ENCODE results near the gene ACTL7B.

DNA sequence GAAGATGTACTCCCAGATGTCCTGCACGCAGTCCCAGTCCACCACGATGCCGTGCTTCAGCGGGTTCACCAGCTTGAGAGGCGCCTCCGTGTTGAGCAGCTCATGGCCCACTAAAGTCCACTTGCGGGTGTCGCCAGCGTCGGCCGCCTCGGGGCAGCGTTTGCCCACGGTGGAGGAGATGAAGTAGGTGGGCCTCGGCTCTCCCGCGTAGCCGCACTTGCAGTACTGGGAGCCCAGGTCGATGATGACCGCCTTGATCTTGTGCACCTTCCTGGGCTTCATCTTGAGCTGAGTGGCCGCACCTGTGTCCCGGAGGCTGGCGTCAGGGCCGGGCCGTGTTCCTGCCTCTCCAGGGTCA lies 278 bp downstream of the ACTL7B start:
- TF ChIP-seq, protein P1, sequence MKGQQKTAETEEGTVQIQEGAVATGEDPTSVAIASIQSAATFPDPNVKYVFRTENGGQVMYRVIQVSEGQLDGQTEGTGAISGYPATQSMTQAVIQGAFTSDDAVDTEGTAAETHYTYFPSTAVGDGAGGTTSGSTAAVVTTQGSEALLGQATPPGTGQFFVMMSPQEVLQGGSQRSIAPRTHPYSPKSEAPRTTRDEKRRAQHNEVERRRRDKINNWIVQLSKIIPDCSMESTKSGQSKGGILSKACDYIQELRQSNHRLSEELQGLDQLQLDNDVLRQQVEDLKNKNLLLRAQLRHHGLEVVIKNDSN (CRISPR knock-in tag; IDR thresholded peaks at IDR 0.05) = no peak
- TF ChIP-seq, protein P2, sequence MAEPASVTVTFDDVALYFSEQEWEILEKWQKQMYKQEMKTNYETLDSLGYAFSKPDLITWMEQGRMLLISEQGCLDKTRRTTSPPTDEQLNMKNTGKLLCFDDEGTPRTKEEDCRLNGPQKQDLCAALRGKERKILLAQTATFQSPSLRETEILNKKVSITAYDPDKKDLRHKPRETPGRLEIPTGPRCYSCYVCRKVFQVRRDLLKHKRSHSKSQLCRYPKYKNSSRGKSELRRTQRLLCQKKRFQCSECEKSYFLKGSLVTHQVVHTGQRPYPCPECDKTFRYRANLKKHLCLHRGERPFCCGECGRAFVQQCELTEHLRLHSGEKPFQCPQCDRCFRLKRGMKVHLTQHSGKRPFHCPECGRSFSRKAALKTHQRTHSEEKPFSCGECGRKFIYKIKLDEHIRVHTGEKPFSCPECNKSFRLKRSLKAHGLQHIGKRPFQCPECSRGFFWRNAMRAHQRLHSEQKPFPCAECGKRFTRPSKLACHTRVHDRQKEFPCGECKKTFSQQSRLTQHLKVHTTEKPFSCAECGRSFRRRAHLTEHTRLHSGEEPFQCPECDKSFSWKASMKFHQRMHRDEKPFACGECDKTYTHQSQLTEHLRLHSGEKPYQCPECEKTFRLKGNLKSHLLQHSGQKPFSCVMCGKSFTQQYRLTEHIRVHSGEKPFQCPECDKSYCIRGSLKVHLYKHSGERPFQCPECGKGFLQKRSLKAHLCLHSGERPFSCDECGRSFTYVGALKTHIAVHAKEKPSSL (CRISPR knock-in tag; conservative IDR thresholded peaks at IDR 0.05) = no peak
- TF ChIP-seq, protein P3, sequence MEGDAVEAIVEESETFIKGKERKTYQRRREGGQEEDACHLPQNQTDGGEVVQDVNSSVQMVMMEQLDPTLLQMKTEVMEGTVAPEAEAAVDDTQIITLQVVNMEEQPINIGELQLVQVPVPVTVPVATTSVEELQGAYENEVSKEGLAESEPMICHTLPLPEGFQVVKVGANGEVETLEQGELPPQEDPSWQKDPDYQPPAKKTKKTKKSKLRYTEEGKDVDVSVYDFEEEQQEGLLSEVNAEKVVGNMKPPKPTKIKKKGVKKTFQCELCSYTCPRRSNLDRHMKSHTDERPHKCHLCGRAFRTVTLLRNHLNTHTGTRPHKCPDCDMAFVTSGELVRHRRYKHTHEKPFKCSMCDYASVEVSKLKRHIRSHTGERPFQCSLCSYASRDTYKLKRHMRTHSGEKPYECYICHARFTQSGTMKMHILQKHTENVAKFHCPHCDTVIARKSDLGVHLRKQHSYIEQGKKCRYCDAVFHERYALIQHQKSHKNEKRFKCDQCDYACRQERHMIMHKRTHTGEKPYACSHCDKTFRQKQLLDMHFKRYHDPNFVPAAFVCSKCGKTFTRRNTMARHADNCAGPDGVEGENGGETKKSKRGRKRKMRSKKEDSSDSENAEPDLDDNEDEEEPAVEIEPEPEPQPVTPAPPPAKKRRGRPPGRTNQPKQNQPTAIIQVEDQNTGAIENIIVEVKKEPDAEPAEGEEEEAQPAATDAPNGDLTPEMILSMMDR (IDR thresholded peaks at IDR 0.05) = no peak
- TF ChIP-seq ESRRA (CRISPR knock-in tag; IDR thresholded peaks at IDR 0.05; ENCODE audit: borderline replicate concordance) (no peak), SP1 (CRISPR knock-in tag; conservative IDR thresholded peaks at IDR 0.05) (no peak), NR2C2 (CRISPR knock-in tag; IDR thresholded peaks at IDR 0.05) (no peak), TEAD1 (CRISPR knock-in tag; IDR thresholded peaks at IDR 0.05) (no peak), TCF7 (CRISPR knock-in tag; IDR thresholded peaks at IDR 0.05; ENCODE audit: low read depth) (no peak)
- TF ChIP-seq, protein P4, sequence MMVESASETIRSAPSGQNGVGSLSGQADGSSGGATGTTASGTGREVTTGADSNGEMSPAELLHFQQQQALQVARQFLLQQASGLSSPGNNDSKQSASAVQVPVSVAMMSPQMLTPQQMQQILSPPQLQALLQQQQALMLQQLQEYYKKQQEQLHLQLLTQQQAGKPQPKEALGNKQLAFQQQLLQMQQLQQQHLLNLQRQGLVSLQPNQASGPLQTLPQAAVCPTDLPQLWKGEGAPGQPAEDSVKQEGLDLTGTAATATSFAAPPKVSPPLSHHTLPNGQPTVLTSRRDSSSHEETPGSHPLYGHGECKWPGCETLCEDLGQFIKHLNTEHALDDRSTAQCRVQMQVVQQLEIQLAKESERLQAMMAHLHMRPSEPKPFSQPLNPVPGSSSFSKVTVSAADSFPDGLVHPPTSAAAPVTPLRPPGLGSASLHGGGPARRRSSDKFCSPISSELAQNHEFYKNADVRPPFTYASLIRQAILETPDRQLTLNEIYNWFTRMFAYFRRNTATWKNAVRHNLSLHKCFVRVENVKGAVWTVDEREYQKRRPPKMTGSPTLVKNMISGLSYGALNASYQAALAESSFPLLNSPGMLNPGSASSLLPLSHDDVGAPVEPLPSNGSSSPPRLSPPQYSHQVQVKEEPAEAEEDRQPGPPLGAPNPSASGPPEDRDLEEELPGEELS (CRISPR knock-in tag; IDR thresholded peaks at IDR 0.05) = no peak
- TF ChIP-seq, protein P5, sequence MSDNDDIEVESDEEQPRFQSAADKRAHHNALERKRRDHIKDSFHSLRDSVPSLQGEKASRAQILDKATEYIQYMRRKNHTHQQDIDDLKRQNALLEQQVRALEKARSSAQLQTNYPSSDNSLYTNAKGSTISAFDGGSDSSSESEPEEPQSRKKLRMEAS (CRISPR knock-in tag; IDR thresholded peaks at IDR 0.05) = no peak
